HT-29 (cell line): ENCODE data around the gene C8G. TPM values are rescaled to one million over a fixed set of nuclear protein-coding genes. Genes with fewer than 3 reads are reported as not detected.

ENCODE experiments used
- DNase-seq: peaks from one replicate; pipeline ENCODE4 v3.0.0-alpha.2; 2015; ENCODE audit warnings: low spot score
- total RNA-seq: library from RNA; depleted of rRNA; stranded (reverse); fragments of >200 nt; shearing (Covaris generic); gene quantifications from 2 replicates; pipeline ENCODE4 v1.2.3, GENCODE V29; 2014

The C8G gene
- total RNA-seq, 1 experiment from 2014 or later: 0.71 TPM

DNA sequence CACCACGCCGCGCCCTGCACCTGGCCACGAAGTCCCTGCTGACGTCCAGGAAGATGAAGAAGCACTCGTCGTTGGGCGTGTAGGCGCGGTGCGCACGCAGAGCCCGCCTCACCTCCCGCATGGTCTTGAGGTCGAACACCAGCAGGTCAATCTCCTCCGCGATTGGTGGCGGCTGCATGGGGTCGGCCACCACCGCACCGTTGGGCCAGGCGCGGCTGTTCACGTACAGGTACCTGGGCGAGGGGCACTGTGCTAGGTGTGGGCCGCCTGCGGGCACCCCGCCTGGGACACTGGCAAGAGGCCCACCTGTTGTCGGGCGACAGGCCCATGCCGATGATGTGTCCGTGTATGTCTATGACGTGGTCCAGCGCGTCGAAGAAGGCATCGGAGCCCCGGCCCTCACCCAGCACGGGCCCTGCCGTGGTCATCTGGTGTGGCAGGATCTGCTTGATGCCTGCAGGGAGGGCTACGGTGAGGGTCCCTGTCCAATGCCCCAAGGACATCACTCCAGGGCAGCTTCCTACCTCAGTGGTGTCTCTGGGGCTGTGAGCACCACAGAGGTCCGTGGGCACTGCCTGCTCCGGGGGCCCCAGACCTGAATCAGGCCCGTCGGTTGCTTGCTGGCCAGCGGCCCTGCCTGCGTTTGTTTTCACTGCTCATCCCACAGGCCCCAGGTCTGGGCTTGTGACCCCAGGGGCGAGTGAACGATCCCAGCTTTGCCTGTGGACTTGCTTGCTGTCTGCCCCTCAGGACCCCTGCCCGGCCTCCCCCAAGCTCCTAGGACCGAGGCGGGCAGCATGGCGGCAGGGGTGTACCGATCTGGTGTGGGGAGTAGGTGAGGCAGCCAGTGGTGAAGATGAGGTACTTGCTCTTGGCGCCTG is 3.6 kb upstream of the C8G start:
- DNase-seq: no peak

DNA sequence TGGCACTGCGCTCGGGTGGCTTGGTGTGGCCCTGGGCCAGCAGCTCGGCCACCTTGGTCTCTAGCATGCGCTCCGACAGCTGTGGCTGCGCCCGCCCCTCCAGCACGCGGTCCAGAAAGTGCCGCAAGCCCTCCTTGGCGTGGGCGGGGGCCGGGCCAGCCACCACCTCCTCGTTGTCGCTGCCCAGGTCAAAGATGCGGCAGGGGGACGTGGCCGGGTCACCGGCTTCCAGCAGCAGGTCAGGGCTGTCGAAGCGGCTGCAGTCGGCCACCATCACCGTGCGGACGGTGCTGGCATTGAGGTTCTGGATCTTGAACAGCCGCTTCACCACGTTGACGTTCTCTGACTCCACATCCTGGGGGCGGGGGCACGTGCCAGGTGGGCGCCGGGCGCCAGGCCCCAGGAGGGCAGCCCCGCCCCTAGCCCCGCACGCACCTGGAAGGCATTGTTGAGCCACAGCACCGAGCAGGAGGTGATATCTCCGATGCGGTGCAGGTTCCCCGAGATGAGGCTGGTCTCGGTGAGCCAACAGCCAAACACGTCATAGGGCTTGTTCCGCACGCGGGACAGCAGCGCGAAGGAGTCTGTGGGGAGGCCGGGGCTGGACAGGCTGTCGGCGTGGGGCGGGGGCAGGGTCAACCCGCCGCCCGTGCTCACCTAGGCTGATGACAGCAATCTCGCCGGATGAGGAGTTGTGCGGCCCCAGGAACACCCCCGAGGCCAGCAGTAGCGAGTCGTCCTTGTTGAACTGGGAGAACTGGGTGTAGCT is 2.7 kb upstream of the C8G start:
- DNase-seq: no peak

DNA sequence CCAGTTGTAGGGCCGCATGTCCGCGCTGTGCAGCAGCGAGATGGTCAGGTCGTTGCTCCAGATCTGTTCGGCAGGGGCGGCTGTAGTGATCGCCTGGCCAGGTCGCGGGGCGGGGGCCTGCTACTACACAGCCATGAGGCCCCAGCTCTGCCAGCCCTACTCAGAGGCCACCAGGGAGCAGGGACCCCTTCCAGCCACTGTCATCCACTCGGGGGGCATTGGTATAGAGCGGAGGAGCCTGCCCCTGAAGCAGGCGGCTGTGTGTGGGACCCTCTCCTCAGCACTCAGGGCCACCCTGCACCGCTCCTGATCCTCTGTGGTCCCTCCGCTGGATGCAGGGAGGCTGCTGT is 2.2 kb upstream of the C8G start:
- DNase-seq: no peak

DNA sequence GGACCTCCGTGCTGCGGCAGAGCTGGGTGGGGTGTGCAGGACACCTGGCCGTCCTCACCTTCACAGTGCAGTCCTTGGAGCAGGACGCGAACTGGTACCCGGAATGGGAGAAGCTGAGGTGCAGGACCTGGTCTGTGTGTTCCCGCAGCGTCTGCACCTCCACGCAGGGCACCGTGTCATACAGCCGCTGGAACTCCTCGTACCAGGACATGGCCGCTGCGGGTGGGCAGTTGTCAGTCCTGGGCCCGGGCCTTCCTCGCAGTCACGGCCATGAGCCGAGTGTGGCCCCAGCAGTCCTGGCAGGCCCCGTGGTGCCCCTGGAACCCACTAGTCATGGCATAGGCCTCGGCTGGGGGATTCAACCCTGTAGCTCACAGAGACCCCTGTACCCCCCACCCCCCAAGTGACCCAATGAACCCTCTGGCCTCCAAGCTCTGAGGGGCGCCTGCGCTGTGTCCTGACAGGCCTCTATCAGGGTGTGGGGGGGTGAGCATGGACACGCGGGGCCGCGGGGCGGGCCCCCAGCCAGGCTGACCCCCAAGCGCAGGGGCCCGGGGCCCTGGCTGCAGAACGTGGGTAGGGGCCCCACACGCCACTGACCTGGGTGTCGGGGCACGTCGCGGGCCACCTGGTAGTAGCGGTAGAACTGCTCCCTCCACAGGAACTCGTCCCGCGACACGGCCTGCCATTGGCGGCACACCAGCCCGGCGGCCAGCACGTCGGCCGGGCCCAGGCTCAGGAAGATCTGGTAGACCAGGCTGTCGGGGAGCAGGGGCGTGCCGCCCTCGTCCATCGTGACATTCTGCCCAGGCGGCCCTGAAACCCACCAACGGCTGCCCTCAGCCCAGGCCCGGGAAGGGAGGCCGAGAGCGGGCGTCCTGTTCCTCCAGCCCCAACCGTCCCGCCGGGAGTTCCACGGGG is 1.5 kb upstream of the C8G start:
- DNase-seq: peak; percentile 51

DNA sequence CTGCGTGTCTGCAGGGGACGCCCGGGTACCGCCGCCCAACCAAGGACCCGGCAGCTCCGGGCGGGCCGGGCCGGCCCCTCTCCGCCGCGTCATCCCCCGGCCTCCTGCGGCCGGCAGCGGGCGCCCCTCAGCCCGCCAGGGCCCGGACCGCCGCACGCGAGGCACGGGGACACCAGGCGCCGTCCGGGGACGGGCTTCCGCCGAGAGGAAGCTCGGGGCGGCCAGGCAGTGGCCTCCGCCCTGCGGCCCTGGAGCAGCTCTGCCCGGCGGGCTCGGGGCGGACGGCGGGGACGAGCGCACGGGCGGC is 878 bp upstream of the C8G start:
- DNase-seq: peak; percentile 45

DNA sequence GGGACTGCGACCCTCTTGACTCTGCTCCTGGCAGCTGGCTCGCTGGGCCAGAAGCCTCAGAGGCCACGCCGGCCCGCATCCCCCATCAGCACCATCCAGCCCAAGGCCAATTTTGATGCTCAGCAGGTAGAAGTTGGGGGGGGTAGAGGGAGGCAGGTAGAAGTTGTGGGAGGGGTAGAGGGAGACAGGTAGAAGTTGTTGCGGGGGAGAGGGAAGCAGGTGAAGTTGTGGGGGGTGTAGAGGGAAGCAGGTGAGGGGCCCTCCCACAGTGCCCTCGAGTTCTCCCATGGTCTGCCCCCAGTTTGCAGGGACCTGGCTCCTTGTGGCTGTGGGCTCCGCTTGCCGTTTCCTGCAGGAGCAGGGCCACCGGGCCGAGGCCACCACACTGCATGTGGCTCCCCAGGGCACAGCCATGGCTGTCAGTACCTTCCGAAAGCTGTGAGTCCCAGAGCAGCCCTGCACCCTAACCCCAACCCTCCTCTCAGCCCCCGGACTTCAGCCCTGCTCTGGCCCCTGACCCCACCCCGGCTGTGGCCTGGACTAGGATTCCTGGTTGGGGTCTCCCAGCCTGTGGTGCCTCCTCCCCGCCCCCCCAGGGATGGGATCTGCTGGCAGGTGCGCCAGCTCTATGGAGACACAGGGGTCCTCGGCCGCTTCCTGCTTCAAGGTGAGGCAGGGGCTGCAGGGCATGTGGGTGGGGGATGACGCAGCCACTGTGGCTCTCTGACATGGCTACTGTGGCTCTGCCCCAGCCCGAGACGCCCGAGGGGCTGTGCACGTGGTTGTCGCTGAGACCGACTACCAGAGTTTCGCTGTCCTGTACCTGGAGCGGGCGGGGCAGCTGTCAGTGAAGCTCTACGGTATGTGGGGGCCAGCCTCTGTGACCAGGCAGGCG is 537 bp downstream of the C8G start:
- no peak for DNase-seq

DNA sequence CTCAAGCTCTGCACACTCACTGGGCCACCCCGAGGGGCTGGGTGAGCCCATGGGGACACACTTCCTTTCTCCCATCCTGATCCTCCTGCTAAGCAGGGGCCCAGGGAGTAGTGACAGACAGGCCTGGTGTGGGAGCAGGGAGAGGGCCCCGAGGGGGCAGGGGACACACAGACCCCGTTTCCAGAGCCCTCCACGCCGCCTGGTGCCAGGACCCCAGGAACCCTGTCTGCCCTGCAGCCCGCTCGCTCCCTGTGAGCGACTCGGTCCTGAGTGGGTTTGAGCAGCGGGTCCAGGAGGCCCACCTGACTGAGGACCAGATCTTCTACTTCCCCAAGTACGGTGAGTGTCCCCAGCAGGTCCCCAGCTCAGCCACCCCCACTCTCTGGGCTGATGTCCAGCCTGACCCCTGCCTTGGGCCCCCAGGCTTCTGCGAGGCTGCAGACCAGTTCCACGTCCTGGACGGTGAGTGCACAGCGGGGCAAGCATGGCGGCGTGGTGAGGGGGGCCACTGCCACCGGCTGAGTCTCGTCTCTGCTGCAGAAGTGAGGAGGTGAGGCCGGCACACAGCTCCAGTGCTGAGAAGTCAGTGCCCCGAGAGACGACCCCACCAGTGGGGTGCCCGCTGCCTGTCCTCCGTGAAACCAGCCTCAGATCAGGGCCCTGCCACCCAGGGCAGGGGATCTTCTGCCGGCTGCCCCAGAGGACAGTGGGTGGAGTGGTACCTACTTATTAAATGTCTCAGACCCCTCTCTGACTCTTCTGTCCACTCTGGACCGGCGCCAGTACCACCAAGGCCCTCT is 1.4 kb downstream of the C8G start:
- no peak for DNase-seq

DNA sequence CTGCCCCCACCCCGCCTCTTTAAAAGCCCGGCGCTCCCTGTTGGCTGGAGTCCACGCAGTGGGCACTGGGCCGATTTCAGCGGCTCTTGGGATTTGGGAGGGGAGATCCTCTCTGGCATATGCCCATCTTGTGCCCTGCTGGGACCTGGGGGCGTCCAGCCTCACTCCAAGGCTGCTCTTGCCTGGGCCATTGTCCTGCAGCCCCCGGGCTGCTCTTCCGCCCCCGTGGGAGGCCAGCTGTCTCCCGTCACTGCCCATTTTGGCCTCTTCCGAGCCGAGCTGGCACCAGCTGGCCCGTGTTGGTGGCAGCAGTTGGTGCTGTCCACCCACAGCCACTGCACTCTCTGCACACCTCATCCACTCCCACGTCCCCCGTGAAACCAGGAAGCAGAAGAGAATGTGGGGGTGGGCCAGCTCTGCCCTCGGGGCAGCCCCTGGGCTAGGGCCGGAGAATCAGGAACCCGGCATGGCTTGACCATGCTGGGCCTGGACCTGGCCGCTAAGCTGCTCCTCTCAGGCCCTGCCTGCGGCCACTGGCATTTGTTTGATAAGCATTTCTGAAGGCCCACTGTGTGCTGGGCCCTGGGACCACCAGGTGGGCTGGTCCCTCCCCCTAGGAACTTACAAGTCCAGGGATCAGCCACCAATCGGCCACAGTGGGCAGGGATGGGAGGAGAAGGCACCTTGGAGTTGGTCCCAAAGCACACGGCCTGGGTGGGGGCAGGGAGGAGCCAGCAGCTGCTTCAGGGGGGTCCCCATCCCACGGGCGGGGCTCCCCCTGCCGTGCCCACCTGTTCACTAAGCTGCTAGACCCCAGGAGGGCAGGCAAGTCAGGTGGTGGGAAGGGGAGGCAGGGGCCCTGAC is 2.2 kb downstream of the C8G start:
- DNase-seq: no peak

DNA sequence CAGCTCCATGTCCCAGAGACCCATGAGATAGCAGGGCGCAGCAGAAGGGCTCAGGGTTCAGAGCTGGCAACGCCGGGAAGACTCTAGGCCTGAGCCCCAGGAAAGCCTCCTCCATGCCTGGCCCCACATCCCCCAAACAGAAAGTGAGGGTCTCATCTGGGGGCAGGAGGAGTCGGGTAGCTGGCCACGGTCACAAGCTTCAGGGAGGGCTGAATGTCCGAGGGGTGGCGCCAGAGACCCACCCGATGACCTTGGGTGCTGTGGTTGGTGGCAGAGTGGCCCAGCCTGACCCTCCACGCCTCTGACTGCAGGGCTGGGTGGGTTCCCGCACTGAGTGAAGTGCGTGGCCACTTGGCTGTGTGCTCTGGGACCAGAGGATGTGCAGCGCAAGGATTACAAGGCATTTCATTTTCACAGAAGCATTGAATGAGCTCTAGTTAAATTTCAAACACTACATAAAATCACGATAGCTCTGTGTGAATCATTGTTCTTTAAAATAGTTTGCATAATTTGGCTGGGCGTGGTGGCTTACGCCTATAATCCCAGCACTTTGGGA is 3.0 kb downstream of the C8G start:
- DNase-seq: peak; percentile 57

DNA sequence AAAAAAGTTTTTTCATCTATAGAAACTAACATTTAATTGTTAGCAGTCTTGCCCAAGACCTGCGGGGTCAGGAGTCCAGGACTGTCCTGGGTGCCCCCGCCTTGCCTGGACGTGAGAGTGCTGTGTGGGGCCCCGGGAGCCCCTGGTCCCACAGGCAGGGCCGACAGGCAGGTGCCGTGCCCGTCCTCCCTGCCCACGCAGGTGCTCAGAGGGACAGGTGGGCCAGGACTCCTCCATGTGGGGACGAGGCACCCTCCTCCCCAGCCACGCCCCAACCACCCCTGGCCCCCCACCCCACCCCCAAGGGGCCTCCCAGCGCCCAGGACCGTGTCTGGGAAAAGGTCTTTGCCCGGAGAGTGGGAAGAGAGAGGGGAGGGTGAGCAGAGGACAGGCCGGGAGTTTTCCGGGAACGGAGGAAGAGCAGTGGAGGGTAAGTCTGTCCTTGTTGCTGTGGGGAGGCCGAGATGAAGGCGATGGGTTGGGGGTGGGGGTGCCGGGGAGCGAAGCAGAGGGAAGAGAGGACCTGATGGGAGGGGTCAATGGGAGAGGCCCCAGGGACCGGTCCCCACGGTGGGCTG is 4.3 kb downstream of the C8G start:
- DNase-seq: no peak

DNA sequence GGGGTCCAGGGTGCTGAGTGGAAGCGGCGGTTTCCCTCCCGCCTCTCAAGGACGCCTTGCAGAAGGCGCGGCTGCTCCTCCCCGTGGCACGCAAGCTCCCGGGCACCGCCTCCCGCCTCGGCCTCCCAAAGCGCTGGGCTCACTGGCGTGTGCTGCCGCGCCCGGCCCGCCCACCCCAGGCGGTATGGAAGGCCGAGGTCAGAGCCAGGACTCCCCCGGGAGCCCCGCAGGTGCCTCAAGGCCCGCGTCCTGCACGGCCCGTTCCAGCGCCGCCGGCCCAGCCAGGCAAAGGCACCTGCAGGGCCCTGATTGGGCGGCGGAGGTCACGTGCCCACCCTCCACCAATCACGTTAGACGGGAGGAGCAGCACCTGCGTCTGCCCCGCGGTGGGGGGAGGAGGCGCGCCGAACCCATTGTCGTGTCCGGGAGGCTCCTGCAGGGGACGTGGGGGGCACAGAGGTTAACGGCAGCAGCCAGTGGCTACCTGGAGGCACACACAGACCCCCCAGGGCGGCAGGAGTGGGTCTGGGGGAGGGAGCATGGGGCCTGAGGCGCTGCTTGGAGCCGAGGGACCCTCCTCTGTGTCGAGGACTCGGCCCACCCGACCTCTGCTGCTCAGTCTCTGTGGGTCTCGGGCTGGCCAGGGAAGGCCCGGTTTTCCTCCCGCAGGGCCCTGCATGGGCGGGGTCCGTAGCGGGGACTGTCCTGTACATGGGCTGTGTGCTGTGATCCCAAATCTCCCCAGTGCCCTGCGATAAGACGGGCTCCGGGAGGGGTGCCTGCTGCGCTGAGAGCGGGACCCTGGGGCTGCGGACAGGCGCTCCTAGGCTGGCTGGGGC is 5.0 kb downstream of the C8G start:
- DNase-seq: peak; percentile 97

DNA sequence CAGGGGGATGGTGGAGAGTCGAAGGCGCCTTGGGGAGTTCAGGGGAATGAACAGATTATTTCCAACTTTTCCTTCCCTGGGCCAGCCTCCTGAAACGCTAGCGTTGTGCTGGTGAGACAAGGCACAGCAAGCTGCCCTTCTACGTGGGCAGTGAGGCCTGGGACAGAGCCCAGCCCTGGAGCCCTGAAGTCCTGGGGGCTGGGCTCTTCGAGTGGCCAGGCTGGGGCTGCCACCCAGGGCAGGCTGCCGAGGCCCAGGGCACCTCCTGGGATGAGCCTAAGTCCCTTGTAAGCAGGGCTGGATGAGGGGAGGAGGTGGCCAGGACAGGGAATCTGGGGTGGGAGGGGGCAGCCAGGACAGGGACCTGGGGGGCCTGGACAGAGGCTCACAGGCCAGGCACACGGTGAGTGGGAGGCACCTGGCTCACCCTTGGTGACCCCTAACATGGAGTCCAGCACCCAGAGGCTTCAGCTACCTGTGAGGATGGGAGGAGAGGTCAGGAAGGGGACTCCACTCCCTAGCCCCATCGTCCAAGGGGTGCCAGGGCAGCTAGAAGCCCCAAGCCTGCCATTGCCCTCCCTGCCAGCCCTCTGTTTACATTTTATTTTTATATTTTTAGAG is 5.7 kb downstream of the C8G start:
- DNase-seq: peak; percentile 19

DNA sequence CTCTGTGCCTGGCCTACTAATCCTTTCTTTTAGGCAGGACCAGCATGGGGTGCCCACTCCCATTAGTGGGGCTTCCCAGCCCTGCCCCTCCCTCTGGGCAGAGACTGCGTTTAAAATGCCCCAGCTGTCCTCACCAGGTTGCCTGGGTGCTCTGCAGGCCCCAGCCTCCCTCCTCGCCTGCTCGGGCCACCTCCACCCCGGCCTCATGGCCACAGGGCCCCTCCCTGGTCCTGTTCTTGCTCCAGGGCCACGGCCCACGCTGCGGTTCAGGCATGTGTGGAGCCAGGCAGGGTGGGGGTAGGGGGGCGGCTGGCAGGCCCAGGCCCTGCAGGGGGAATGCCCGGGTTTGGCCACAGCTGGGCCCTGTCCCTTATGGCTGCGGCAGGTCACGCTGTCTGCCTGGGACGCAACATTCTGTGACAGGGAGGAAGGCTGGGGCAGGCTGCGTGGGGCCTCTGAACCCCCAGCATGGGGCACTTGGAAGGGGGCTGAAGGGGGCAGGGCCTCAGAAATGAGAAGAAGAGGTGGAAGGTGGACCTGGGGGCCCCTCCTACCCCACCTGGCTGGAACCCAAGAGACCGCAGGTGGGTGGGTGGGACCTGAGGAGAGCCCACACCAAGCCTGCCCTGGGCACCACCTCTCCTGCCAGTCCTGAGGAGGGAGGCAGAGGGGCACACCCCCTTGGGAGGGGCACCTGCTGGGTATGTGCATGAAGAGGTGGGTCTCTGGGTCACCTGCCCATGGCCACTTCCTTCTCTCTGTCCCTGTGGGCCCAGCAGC is 6.7 kb downstream of the C8G start, which contains the start of gene LCN12:
Gene LCN12 (plus strand): TSS at position 733 of the 780 bp plus-strand sequence. CDS start 55 bp downstream, outside the sequence.
- DNase-seq: no peak

DNA sequence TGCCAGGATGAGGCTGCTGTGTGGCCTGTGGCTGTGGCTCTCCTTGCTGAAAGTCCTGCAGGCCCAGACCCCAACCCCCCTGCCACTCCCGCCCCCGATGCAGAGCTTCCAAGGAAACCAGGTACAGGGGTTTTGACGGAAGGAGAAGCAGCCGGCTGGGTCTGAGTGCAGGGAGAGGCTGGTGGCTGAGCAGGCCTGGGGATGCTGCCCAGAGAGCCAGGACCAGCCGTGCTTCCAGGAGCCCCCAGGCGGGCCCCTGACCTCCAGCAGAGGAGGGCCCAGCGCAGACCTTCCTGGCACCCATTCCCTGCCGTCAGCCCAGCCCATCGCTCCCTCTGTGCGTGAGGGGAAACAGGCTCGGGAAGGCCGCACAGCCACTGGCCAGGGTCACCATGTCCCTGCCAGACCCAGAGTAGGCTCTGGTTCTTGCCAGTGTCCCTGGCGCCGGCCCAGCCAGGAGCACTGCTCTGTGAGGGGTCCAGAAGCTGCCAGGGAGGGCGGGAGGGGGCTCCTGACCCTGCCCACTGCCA is 7.3 kb downstream of the C8G start:
- no peak for DNase-seq

DNA sequence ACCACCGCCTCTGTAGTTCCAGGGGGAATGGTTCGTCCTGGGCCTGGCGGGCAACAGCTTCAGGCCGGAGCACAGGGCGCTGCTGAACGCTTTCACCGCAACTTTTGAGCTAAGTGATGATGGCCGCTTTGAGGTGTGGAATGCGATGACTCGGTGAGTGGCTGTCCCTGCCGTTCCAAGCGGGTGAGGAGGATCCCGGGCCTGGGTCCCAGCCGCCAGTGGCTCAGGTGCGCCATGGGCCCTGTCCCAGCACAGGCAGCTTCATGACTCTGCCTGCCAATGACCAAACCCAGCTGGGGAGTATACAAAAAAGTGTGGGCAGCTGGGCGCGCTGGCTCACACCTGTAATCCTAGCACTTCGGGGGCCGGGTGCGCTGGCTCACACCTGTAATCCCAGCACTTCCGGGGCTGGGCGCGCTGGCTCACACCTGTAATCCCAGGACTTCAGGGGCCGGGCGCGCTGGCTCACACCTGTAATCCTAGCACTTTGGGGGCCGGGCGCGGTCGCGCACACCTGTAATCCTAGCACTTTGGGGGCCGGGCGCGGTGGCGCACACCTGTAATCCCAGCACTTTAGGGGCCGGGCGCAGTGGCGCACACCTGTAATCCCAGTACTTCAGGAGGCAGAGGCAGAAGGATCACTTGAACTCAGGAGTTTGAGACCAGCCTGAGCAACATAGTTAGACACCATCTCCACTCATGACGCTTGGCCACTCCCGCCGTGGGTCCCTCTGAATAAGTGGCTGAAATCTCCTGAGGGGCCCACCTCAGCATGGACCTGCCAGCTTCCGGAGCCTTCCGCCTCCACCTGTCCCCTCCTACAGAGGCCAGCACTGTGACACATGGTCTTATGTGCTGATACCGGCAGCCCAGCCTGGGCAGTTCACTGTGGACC is 8.1 kb downstream of the C8G start:
- DNase-seq: no peak
